Stimulated activated naive CD8-positive, alpha-beta T cell treated with anti-CD3 and anti-CD28 coated beads, Interleukin-15, amount 100 ng/mL, for 72 hours (primary cell): ENCODE results near the gene CHN2.

Experiments used
- ATAC-seq: fragments of 150-1000 bp; cut with Tn5 transposase; 2 replicates; pipeline ENCODE4 v1.10.0; 2021; ENCODE audit warnings: mild to moderate bottlenecking, moderate library complexity
- DNase-seq, 2 donors: peaks; one replicate each; pipeline ENCODE4 v3.0.0; 2021 to 2022
- H3K27ac Mint-ChIP-seq, 2 donors: one replicate each; pipeline ENCODE4 v1.8.0; 2022; ENCODE audit warnings: mild to moderate bottlenecking in 2 of 2, mixed read lengths in 2 of 2, moderate library complexity in 2 of 2
- H3K27me3 Mint-ChIP-seq: one replicate; pipeline ENCODE4 v1.8.0; 2022; ENCODE audit warnings: mixed read lengths
- H3K4me1 Mint-ChIP-seq: one replicate; pipeline ENCODE4 v1.8.0; 2022; ENCODE audit warnings: mild to moderate bottlenecking, mixed read lengths
- H3K4me3 Mint-ChIP-seq, 2 donors: one replicate each; pipeline ENCODE4 v1.8.0; 2022; ENCODE audit warnings: mild to moderate bottlenecking in 2 of 2, mixed read lengths in 2 of 2, moderate library complexity in 1 of 2
- H3K9me3 Mint-ChIP-seq, 2 donors: one replicate each; pipeline ENCODE4 v1.8.0; 2022; ENCODE audit warnings: mixed read lengths in 2 of 2

The CHN2 gene

GRCh38 chr7:29478226-29478625 is 283.7 kb downstream of the CHN2 start:
- DNase-seq (no peak), ATAC-seq (no peak)
- Mint-ChIP-seq H3K27ac (no peak overlapping the region), H3K9me3 (no peaks in the 10 kb centered on the region), H3K27me3 (peaks cover 12% of the 10 kb centered on the region), H3K4me1 (no peaks in the 10 kb centered on the region), H3K4me3 (no peak overlapping the region)

GRCh38 chr7:29478687-29479240 is 284.2 kb downstream of the CHN2 start:
- H3K4me1 Mint-ChIP-seq: no peaks in the 10 kb centered on the region
- peaks cover 12% of the 10 kb centered on the region for H3K27me3 Mint-ChIP-seq
- H3K4me3 Mint-ChIP-seq: no peak overlapping the region
- ATAC-seq (no peak), DNase-seq (no peak)
- H3K27ac Mint-ChIP-seq: no peak overlapping the region
- H3K9me3 Mint-ChIP-seq: no peaks in the 10 kb centered on the region

GRCh38 chr7:29479301-29480200 is 285.0 kb downstream of the CHN2 start:
- no peak overlapping the region for H3K4me3 Mint-ChIP-seq
- H3K4me1 Mint-ChIP-seq: no peaks in the 10 kb centered on the region
- H3K27ac Mint-ChIP-seq: no peak overlapping the region
- DNase-seq: no peak
- no peaks in the 10 kb centered on the region for H3K9me3 Mint-ChIP-seq
- H3K27me3 Mint-ChIP-seq: peaks cover 12% of the 10 kb centered on the region
- no peak for ATAC-seq

DNA sequence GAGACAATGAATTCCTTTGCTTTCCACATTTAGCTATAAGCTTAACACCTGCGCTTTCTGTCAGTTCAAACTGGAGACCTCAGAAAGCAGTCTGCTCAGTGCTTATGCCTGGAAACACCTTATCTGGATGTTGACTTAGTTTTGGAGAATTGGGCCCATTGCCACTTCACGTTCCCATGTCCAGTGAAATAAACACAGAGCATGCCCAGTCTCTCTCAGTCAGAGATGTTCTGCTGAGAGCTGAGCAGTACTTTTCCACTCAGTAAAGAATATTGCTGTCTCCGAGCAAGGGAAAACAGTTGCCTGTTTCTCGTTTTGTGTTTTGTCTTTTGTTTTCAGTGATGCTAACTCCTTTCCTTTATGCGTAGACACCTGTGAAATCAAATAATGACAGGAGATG is 285.9 kb downstream of the CHN2 start:
- no peak overlapping the region for H3K4me3 Mint-ChIP-seq
- DNase-seq (no peak), ATAC-seq (no peak)
- peaks cover 10% of the 10 kb centered on the region for H3K27me3 Mint-ChIP-seq
- H3K27ac Mint-ChIP-seq: no peak overlapping the region
- H3K4me1 Mint-ChIP-seq: peaks cover 4% of the 10 kb centered on the region
- no peaks in the 10 kb centered on the region for H3K9me3 Mint-ChIP-seq

DNA sequence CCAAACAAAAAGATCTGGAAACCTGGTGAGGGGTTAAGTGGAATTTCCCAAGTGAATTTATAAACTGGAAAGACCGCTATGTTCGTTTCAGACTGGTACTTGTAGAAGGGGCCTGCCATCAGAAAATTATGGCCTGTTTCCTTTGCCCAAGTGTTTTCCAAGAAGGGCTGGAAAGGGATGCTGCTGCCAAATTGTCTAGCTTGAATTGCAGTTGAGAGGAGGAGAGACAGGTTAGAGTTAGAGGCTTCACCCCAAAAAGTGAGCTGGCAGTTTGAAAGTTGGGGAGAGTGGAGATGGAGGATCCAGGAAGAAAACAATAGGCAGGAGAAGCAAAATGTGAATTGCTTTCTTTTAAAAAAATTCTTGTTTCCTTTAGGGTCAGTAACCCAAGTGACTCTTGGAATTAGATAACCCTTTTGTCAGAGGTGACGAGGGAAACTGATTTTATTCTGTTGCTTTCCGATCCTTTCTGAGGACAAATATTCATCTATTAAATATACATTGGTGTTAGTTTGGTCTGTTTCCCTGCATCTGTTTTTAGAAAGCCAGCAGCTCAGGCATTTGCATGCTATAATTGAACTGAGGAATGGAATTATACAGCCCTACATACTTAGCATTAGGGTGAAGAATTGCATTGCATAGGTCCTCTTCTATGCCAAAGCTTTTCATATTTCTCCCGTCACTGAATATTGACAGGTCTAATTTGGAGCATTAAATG is 286.5 kb downstream of the CHN2 start:
- H3K27ac Mint-ChIP-seq: no peak overlapping the region
- DNase-seq (no peak), ATAC-seq (no peak)
- H3K27me3 Mint-ChIP-seq: peaks cover 12% of the 10 kb centered on the region
- no peak overlapping the region for H3K4me3 Mint-ChIP-seq
- H3K4me1 Mint-ChIP-seq: peaks cover 10% of the 10 kb centered on the region
- no peaks in the 10 kb centered on the region for H3K9me3 Mint-ChIP-seq

- ATAC-seq: no peak
- H3K4me3 Mint-ChIP-seq: no peak overlapping the region
- peaks cover 21% of the 10 kb centered on the region for H3K27me3 Mint-ChIP-seq
- peaks cover 10% of the 10 kb centered on the region for H3K4me1 Mint-ChIP-seq
- H3K9me3 Mint-ChIP-seq: no peaks in the 10 kb centered on the region
- no peak overlapping the region for H3K27ac Mint-ChIP-seq
- DNase-seq: no peak
Observed at GRCh38 chr7:29482056-29482455, 287.5 kb downstream of the CHN2 start.

GRCh38 chr7:29483219-29484104 is 288.9 kb downstream of the CHN2 start:
- Mint-ChIP-seq H3K4me1 (peaks cover 15% of the 10 kb centered on the region), H3K9me3 (no peaks in the 10 kb centered on the region), H3K27me3 (peaks cover 22% of the 10 kb centered on the region), H3K4me3 (no peak overlapping the region), H3K27ac (no peak overlapping the region)
- ATAC-seq: no peak
- DNase-seq: no peak

DNA sequence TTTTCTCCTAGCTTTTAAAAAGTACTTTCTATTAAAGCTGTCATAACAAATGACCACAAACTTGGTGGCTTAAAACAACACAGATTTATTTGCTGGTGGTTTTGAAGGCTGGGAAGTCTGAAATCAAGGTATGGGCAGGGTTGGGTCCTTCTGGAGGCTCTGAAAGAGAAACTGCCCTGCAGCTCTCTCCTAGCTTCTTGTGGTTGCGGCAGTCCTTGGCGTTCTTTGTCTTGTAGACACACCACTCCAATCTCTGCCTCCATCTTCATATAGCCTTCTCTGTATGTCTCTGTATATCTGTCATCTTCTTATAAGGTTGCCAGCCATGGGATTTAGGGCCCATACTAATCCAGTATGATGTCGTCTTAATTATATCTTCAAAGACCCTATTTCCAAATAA is 289.7 kb downstream of the CHN2 start:
- no peaks in the 10 kb centered on the region for H3K9me3 Mint-ChIP-seq
- peaks cover 22% of the 10 kb centered on the region for H3K27me3 Mint-ChIP-seq
- no peak overlapping the region for H3K4me3 Mint-ChIP-seq
- ATAC-seq (no peak), DNase-seq (no peak)
- H3K4me1 Mint-ChIP-seq: peaks cover 15% of the 10 kb centered on the region
- no peak overlapping the region for H3K27ac Mint-ChIP-seq

DNA sequence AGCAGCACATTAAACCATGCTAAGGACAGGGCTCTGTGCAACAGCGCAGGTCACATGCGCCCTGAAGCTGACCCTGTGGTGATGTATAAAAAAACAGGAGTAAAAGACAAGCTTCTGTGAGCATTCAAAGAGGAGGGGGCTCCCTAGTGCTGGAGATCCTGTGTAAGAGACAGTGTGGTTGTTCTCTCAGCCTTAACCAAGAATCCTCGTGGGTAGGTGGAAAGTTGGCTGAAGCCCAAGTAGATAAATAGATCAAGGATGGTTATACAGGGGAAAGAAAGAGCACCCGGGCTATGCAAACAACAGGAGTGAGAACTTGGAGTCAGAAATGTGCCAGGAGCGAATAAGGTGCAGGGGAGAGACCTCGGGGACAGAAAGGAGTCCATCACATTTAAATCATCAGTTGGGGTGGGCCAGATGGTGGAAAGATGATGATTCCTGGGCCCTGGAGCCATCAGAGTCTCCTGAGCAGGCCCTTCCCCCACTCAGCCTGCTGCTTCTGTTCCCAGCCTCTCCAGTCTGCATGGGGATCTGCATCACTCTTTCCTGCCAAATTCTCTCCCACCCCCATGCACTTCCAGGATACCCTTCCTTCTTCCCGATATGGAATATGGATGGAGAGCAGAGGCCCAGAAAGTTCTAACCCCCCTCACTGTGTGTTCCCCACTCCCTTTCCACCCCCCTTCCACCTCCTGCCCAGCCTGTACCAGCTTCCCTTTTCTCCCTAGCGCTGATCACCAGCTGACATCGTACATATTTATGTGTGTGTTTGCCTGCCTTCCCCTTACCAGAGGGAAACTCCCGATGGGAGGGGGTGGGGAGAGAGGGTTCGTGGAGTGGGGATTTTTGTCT is 291.0 kb downstream of the CHN2 start:
- H3K27me3 Mint-ChIP-seq: peaks cover 22% of the 10 kb centered on the region
- ATAC-seq: no peak
- H3K27ac Mint-ChIP-seq: peak overlapping the region in 1 of 2 donors; percentile 9
- no peaks in the 10 kb centered on the region for H3K9me3 Mint-ChIP-seq
- peaks cover 15% of the 10 kb centered on the region for H3K4me1 Mint-ChIP-seq
- DNase-seq: no peak
- H3K4me3 Mint-ChIP-seq: no peak overlapping the region

DNA sequence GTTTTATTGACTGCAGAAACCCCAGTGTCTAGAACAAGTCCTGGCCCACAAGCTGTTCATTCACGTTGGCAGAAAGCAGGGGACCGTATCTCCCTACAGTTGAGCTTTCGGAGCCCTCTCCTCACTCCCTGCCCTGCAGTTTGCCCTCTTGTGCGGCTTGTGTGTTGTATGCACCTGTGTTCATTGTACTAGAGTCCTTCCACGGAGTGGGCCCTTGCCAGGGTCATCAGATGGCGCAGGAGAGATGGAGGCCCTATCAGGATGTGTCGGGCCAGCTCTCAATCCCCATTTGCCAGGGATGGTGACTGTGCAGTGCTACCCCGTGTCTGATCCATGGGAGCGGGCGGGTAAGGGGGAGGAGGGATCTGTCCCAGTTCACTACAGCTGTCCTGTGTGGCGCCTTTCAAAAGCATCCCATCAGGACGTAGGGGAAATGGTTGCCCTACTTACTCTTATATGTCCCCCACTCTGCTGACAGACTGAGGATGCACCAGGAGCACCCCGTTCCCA is 291.7 kb downstream of the CHN2 start:
- Mint-ChIP-seq H3K27ac (no peak overlapping the region), H3K27me3 (peaks cover 22% of the 10 kb centered on the region)
- peak; percentile 40 for ATAC-seq

DNA sequence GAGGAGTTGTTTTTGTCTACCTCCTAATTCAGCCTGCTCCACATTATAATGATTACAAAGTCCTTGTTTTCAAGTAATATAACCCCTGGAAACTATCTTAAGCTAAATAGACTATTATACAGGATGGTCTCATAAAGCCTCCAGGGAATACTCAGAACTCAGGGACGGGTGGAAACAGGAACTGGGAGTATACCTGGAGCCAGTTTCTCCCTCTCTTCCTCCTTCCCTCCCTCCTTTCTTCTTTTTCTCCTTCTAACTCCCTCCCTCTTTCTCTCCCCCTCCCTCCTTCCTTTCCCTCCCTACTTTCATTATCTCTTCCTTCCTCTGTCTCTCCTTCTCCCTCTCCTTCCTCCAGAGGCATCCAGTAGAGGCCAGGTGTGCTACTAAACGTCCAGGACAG is 292.8 kb downstream of the CHN2 start:
- ATAC-seq (no peak), DNase-seq (no peak)
- Mint-ChIP-seq H3K4me1 (peaks cover 15% of the 10 kb centered on the region), H3K27me3 (peaks cover 22% of the 10 kb centered on the region), H3K4me3 (no peak overlapping the region), H3K27ac (no peak overlapping the region), H3K9me3 (no peaks in the 10 kb centered on the region)

More for the DNA sequence above, 291.7 kb downstream of the CHN2 start:
- DNase-seq: no peak
- H3K4me3 Mint-ChIP-seq: no peak overlapping the region
- H3K9me3 Mint-ChIP-seq: no peaks in the 10 kb centered on the region
- peaks cover 15% of the 10 kb centered on the region for H3K4me1 Mint-ChIP-seq

DNA sequence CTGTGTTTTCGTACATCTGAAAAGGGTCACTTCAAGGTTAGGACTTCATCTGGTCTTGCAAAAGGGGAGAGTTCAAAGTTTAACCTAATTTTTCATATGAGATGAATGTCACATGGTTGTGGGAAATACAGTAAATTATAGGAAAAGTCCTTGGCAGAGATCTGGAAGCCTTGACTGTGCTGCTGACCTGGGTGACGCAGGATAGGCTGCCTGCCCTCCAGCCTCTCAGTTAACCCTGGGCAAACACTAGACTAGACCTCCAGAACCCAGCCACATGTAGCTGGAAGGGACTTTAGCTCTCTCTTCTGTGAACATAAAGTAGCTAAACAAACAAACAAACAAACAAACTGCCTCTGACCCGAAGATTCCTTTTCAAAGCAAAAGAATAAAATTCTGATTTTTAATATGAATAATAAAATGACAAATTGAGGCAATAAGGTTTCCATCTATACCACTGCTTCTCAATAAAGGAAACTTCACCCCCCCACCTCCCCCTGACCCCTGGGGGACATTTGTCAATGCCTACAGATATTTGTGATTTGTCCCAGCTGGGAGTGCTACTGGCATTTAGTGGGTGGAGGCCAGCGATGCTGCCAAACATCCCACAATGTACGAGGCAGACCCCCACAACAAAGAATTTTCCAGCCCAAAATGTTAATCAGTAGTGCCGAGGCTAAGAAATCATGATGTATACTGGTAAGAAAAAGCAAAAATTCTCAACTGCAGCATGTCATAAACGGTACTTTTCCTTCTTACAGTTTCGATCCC is 293.8 kb downstream of the CHN2 start:
- Mint-ChIP-seq H3K27me3 (peaks cover 22% of the 10 kb centered on the region), H3K27ac (no peak overlapping the region), H3K9me3 (no peaks in the 10 kb centered on the region), H3K4me1 (peaks cover 15% of the 10 kb centered on the region), H3K4me3 (no peak overlapping the region)
- ATAC-seq (no peak), DNase-seq (no peak)

GRCh38 chr7:29488977-29489376 is 294.4 kb downstream of the CHN2 start:
- no peak overlapping the region for H3K4me3 Mint-ChIP-seq
- H3K9me3 Mint-ChIP-seq: no peaks in the 10 kb centered on the region
- peaks cover 22% of the 10 kb centered on the region for H3K27me3 Mint-ChIP-seq
- DNase-seq (no peak), ATAC-seq (no peak)
- no peak overlapping the region for H3K27ac Mint-ChIP-seq
- peaks cover 15% of the 10 kb centered on the region for H3K4me1 Mint-ChIP-seq

DNA sequence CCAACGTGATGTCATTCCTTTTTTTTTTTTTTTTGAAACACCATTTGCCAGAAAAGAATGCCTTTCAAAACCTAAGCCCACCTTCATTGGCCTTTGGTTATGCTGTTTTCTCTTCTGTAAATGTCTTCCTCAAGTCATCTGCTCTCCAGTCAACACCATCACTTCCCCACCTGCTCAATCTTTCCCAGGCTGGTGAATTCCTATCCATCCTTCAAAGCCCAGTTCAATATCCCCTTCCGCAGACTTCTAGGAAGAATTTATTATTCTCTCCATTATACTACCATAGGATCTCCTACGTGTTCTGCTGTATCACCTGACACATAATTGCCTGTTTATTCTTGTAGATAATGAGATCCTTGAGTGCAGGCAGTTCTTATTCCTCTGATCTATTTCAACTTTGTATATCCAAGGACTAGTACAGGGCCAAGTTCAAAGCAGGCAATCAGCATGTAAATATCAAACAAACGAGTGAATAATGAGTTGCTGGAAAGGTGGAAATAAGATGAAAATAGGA is 295.6 kb downstream of the CHN2 start:
- no peak for DNase-seq
- Mint-ChIP-seq H3K4me3 (no peak overlapping the region), H3K4me1 (peaks cover 14% of the 10 kb centered on the region), H3K27ac (no peak overlapping the region), H3K27me3 (peaks cover 19% of the 10 kb centered on the region), H3K9me3 (no peaks in the 10 kb centered on the region)
- no peak for ATAC-seq
